PFSK-1 (cell line): Measurements from ENCODE around the gene GARIN5B.

Experiments
- FOXP2 ChIP-seq: optimal IDR thresholded peaks from 2 replicates; pipeline ENCODE3; 2011; ENCODE audit warnings: borderline replicate concordance, control low read depth, inconsistent platforms; ENCODE audit not compliant: insufficient read depth; ENCODE audit errors: extremely low read length, extremely low read depth
- POLR2AphosphoS5 ChIP-seq: IDR thresholded peaks from 2 replicates; pipeline ENCODE4 v1.6.1; 2012; ENCODE audit warnings: low read depth, mild to moderate bottlenecking, control low read depth, low read length, moderate library complexity
- TAF1 ChIP-seq: IDR thresholded peaks from 2 replicates; pipeline ENCODE4 v1.6.1; 2012; ENCODE audit warnings: low read length, control low read depth, borderline replicate concordance; ENCODE audit not compliant: insufficient read depth
- TF ChIP-seq, protein P1 (sequence below), 2 experiments: IDR thresholded peaks; 2 replicates each; pipeline versions ENCODE4 v1.6.1 to v1.8.0; 2011 to 2012; ENCODE audit warnings: low read depth in 2 of 2, low read length in 2 of 2, control low read depth in 1 of 2, inconsistent platforms in 1 of 2, mild to moderate bottlenecking in 1 of 2, moderate library complexity in 1 of 2; ENCODE audit not compliant: insufficient read depth in 1 of 2

GRCh38 chr19:55321466-55322137 is 41.5 kb downstream of the GARIN5B start:
- TF ChIP-seq TAF1 (no peak), POLR2AphosphoS5 (no peak), FOXP2 (no peak)
- TF ChIP-seq, protein P1, sequence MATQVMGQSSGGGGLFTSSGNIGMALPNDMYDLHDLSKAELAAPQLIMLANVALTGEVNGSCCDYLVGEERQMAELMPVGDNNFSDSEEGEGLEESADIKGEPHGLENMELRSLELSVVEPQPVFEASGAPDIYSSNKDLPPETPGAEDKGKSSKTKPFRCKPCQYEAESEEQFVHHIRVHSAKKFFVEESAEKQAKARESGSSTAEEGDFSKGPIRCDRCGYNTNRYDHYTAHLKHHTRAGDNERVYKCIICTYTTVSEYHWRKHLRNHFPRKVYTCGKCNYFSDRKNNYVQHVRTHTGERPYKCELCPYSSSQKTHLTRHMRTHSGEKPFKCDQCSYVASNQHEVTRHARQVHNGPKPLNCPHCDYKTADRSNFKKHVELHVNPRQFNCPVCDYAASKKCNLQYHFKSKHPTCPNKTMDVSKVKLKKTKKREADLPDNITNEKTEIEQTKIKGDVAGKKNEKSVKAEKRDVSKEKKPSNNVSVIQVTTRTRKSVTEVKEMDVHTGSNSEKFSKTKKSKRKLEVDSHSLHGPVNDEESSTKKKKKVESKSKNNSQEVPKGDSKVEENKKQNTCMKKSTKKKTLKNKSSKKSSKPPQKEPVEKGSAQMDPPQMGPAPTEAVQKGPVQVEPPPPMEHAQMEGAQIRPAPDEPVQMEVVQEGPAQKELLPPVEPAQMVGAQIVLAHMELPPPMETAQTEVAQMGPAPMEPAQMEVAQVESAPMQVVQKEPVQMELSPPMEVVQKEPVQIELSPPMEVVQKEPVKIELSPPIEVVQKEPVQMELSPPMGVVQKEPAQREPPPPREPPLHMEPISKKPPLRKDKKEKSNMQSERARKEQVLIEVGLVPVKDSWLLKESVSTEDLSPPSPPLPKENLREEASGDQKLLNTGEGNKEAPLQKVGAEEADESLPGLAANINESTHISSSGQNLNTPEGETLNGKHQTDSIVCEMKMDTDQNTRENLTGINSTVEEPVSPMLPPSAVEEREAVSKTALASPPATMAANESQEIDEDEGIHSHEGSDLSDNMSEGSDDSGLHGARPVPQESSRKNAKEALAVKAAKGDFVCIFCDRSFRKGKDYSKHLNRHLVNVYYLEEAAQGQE (IDR thresholded peaks at IDR 0.05; ENCODE audit: insufficient read depth in 1 of 2, low read depth in 2 of 2, low read length in 2 of 2), result no peak
